ENCODE results near the gene ANKK1. TPM values are rescaled to one million over a fixed set of nuclear protein-coding genes. Genes with fewer than 3 reads are reported as not detected.

The ANKK1 gene
- total RNA-seq, 4 donors from 2014 or later, result 0.57 to 3.3 TPM; not detected in 2

DNA sequence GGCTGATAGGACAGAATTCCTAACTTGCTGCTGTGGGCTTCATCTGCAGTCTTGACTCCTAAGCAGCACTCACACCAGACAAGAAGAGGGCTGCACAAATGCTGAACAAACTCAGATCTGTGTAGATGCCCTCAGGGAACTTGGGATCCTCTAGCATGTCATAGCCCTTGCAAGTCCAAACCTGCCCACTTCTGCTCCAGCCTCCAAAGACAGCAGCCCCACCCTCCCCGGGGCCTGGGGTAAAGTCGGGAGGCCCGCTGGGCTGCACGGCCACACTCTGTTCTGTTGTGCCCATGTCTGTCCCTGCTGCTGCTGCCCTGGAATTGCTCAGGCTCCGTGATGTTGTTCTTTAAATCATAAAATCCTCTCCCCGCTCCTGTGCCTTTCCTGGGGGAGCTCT is 59.4 kb downstream of the ANKK1 start:
- Histone ChIP-seq H3K4me3 (no peak overlapping the region), H3K9me3 (no peaks in the 10 kb centered on the region), H3K27me3 (no peaks in the 10 kb centered on the region), H3K4me1 (no peaks in the 10 kb centered on the region), H3K27ac (no peak overlapping the region), H3K36me3 (no peaks in the 10 kb centered on the region)
- no peak for TF ChIP-seq POLR2A (IDR thresholded peaks at IDR 0.05)
- TF ChIP-seq, protein P1, sequence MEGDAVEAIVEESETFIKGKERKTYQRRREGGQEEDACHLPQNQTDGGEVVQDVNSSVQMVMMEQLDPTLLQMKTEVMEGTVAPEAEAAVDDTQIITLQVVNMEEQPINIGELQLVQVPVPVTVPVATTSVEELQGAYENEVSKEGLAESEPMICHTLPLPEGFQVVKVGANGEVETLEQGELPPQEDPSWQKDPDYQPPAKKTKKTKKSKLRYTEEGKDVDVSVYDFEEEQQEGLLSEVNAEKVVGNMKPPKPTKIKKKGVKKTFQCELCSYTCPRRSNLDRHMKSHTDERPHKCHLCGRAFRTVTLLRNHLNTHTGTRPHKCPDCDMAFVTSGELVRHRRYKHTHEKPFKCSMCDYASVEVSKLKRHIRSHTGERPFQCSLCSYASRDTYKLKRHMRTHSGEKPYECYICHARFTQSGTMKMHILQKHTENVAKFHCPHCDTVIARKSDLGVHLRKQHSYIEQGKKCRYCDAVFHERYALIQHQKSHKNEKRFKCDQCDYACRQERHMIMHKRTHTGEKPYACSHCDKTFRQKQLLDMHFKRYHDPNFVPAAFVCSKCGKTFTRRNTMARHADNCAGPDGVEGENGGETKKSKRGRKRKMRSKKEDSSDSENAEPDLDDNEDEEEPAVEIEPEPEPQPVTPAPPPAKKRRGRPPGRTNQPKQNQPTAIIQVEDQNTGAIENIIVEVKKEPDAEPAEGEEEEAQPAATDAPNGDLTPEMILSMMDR (IDR thresholded peaks at IDR 0.05), result no peak
- DNase-seq, result no peak

DNA sequence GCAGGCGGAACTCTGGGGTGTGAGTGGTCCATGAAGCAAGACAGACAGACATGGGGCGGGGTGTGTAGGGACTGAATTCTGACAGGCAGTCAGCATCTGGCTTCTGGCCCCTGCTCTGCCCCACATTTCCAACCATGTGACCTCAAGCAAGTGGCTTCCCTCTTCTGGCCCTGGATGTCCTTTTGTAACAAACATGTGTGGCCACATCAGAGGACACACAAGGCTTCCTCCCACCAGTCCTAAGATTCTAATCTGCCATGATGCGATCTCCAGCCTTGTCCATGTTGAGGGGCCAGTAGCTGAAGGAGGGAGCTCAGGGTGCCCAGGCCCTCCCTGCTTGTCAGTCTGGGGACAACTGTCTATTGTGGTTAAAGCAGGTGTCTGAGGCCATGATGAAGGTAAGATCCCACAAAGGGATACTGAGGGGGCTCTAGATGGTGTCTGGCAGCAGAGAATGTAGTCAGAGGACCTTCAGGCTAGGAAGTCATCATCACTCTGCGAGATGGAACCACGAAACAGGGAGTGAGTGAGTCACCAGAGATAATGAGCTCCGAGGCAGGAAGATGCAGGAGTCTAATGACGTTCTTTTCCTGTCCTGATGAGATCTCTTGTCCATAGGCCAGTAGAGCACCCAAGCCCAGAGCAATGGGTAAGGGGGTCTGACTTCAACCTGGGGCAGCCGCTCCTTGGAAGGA is 60.2 kb downstream of the ANKK1 start:
- Histone ChIP-seq H3K27me3 (no peaks in the 10 kb centered on the region), H3K4me1 (no peaks in the 10 kb centered on the region), H3K9me3 (no peaks in the 10 kb centered on the region), H3K36me3 (no peaks in the 10 kb centered on the region), H3K4me3 (no peak overlapping the region), H3K27ac (no peak overlapping the region)
- TF ChIP-seq, protein P1 (IDR thresholded peaks at IDR 0.05), result no peak
- no peak for TF ChIP-seq POLR2A (IDR thresholded peaks at IDR 0.05)
- DNase-seq, result no peak

DNA sequence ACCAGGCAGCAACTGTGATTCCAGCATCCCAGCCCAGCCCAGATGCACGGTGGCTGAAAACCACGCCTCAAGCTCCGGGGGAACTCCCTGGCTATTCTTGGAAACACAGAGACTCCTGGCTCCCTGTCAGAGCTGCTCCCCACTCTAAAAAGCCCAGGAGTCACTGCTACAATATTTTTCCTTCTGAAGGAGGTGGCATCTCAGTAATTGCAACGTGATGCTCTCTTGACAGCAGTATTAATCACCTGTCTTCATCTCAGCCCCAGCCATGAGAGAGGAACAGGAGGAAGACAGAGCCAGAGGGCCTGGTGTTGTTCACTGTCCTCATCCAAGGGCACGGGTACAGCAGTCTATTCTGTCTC is 60.7 kb downstream of the ANKK1 start:
- Histone ChIP-seq H3K27me3 (no peaks in the 10 kb centered on the region), H3K9me3 (no peaks in the 10 kb centered on the region), H3K27ac (no peak overlapping the region), H3K4me1 (no peaks in the 10 kb centered on the region), H3K36me3 (no peaks in the 10 kb centered on the region), H3K4me3 (no peak overlapping the region)
- TF ChIP-seq, protein P1 (IDR thresholded peaks at IDR 0.05), result no peak
- no peak for TF ChIP-seq POLR2A (IDR thresholded peaks at IDR 0.05)
- no peak for DNase-seq

DNA sequence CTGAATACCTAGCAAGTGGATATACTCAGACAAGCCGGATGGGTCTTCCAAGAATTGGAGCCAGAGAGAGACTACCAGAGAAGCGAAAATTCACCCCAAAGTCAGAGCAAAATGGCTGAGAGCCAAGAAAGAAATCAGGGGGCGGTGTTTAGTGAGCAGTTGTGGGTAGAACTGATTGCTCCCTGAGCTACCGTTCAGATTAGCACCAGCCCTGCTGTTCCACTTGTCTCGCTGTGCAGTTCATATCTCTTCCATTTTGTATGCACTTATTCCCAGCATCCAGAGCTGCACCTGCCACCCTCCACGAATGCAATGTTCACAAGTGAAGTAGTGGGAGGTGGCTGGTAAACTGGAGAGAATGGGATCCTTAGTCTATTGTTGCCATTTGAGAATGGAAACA is 62.2 kb downstream of the ANKK1 start:
- DNase-seq, result no peak
- TF ChIP-seq, protein P1 (IDR thresholded peaks at IDR 0.05), result no peak
- TF ChIP-seq POLR2A (IDR thresholded peaks at IDR 0.05), result no peak
- no peaks in the 10 kb centered on the region for H3K9me3 ChIP-seq
- H3K4me3 ChIP-seq, result no peak overlapping the region
- no peaks in the 10 kb centered on the region for H3K36me3 ChIP-seq
- no peak overlapping the region for H3K27ac ChIP-seq
- H3K4me1 ChIP-seq, result no peaks in the 10 kb centered on the region
- H3K27me3 ChIP-seq, result no peaks in the 10 kb centered on the region

Small RNAs within 50 kb of the gene (small RNA-seq; reads per million reads assigned to genes)
- 0 reads per million in 2 donors for gene MIR4301

Other genes with a start within 250 kb of the ANKK1 start
- 10 to 100 TPM in 3 of 4 donors, 1 to 10 TPM in 1; 6.3 to 62.7 (median 19.8) TPM for gene TTC12, start 73.2 kb upstream of the ANKK1 start, total RNA-seq
- gene DRD2, start 87.6 kb downstream of the ANKK1 start, total RNA-seq, result not detected

All from Peyer's patch (tissue), 4 donors.